Astrocyte of the spinal cord (primary cell): ENCODE measurements around the gene MCCC1.
"Not testable (repeated sequence)": the region's sequence is repeated elsewhere in the genome, so short reads cannot be mapped to it uniquely, and the experiment has no call there.

ENCODE experiments used
- DNase-seq: peaks from one replicate; pipeline ENCODE4 v3.0.0; 2011; ENCODE audit warnings: low read depth, low spot score
- H3K4me3 ChIP-seq: 2 replicates; pipeline ENCODE4 v1.5.1; 2011; ENCODE audit warnings: low read depth, mild to moderate bottlenecking, low read length, moderate library complexity
- CTCF ChIP-seq: IDR thresholded peaks from 2 replicates; pipeline ENCODE4 v1.5.1; 2012; ENCODE audit warnings: low read depth, mild to moderate bottlenecking, low read length, inconsistent platforms
- in situ Hi-C: cut with HindIII; loops from 2 replicates; pipeline ENCODE4 v1.10.0; 2017; ENCODE audit warnings: low sequenced_read_pairs

The MCCC1 gene

DNA sequence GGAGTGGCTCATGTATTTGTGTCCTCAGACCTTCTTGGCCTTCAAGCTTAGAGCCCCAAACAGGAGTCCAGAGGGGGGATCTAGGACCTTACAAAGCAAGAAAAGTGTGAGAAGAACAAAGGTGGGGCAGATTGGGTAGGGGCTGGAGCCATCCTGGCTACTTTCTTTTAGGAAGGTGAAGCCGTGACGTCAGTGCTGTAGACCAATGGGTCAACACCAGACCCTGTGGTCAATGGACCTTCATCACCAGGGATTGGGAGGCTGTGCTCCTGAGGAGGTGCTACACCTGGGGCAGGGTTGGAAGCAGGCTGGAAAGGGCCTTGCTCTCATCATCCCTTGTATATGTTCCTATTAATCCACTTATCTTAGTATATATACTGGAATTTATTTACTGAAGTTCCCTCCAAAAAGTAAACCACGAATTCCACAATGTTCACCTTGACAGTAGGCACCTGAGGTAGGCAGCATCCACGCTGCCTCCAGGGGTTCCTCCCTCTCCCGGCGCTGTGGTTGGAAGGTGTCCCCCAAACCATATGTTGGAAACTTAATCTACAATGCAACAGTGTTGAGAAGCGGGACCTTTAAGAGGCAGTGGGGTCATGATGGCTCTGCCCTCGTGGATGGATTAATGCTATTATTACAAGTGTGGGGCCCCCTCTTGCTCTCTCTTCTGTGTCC is 21.4 kb upstream of the MCCC1 start:
- TF ChIP-seq CTCF: no peak
- no peak for DNase-seq
- in situ Hi-C loops: no loop called here
- H3K4me3 ChIP-seq: no peak overlapping the region

GRCh38 chr3:183117056-183117455 is 17.8 kb upstream of the MCCC1 start:
- no peak overlapping the region for H3K4me3 ChIP-seq
- in situ Hi-C loops: no loop called here
- no peak for DNase-seq
- no peak for TF ChIP-seq CTCF

- in situ Hi-C loops: no loop called here
- DNase-seq: no peak
- TF ChIP-seq CTCF: no peak
- H3K4me3 ChIP-seq: no peak overlapping the region
These were observed 16.8 kb upstream of the MCCC1 start for GRCh38 chr3:183116025-183116614.

DNA sequence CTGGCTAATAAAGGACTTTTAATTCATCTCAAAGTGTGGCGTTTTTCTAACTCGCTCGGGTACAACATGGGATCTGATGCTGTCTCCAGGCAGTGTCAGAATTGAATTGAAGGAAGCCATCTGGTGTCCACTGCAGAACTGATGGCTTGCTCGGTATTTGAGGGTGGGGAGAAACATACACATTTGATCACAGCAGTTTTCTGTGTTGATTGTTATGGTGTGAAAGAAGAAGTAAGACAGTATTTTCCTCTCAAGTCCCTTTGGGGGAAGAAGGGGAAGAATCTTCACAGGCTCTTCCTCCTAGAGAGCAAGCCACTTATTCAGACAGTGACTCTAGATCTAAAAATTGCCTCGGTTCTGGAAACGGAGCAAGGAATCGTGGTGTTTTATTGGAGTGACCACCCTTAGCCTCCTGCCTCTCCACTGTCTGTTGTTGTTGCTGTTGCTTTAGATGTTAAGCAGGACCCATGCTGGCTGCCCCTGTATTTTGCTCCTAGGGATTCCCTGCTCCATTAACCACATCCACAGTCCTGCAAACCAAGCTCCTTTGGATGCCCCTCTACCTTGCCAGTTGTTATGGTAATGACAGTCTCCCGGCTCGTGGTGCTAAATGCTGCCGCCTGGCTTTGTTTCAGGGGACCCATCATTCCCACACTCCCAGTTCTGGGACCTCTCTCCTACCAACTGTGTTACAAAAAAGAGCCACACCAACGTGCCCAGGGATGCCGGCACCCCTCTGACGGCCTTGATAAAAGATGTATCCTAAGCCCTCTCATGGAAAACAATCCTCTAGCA is 15.3 kb upstream of the MCCC1 start:
- no peak for DNase-seq
- in situ Hi-C loops: no loop called here
- no peak for TF ChIP-seq CTCF
- no peak overlapping the region for H3K4me3 ChIP-seq

- DNase-seq, in situ Hi-C loops, H3K4me3 ChIP-seq: not testable (repeated sequence)
These were observed 10.6 kb upstream of the MCCC1 start for GRCh38 chr3:183109847-183110246.

DNA sequence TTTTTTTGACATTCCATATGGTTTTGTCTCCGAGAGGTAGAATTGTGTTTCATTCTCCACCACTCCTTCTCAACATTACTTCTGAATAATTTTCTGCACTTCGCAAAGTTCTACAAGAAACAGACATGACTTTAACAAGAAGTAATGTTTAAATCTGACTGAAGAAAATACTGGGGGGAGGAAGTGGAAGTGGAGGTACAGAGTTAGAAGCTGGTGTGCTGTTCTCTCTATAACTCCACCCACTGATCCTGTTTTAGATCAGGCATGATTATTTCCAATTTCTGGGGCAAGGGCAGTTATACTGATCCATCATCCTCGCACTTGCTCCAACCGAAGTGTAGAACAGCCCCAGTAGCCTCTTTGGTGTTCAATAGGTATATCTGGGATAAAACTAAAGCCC is 9.2 kb upstream of the MCCC1 start:
- TF ChIP-seq CTCF: no peak
- H3K4me3 ChIP-seq: no peak overlapping the region
- in situ Hi-C loops: no loop called here
- no peak for DNase-seq

DNA sequence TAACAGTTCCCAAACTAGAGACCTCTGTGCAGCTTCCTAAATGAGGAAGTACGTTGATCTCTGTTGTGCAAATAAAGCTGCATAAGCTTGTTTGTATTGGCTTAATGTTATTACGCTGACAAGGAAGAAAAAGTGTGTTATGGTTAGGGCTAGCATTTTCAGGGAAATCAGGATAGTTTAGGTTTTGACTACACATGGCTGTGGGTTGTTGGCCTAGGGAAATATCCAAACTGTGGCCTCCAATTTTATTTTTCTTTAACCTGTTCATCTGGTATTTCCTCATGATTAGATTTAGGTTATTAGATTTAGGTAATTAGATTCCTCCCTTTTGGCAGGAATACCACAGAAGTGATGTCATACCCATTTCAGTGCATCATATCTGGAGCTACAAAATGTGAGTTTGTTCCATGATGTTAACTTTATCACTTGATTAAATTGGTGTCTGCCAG is 8.7 kb upstream of the MCCC1 start:
- in situ Hi-C loops: no loop called here
- TF ChIP-seq CTCF: no peak
- no peak overlapping the region for H3K4me3 ChIP-seq
- no peak for DNase-seq

DNA sequence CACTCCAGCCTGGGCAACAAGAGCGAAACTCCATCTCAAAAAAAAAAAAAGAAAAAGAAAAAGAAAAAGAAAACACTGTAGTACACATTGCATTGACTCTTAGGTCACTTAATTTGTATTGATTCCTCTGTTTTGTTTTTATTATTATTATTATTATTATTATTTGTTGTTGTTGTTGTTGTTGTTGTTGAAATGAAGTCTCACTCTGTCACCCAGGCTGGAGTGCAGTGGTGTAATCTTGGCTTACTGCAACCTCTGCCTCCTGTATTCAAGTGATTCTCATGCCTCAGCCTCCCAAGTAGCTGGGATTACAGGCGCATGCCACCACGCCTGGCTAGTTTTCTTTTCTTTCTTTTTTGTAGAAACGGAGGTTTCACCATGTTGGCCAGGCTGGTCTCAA is 8.1 kb upstream of the MCCC1 start:
- H3K4me3 ChIP-seq, DNase-seq, in situ Hi-C loops: not testable (repeated sequence)
